Activated T-helper 1 cell treated with anti-CD3 and anti-CD28 coated beads, Interleukin-12 subunit alpha, Interleukin-12 subunit beta, Interleukin-2, Interleukin-4 antibody, amounts not matched to agents 30 ng/mL and 10 ng/mL and 1 ng/mL, durations not matched to agents 14 hours and 24 hours and 36 hours (primary cell): ENCODE measurements around the gene SPINT2. TPM values are rescaled to one million over a fixed set of nuclear protein-coding genes. Genes with fewer than 3 reads are reported as not detected.

ENCODE experiments used
- DNase-seq: peaks from one replicate; pipeline ENCODE4 v3.0.0; 2021; ENCODE audit warnings: low spot score
- H3K27ac Mint-ChIP-seq: one replicate; pipeline ENCODE4 v1.8.0; 2021; ENCODE audit warnings: mild to moderate bottlenecking, mixed read lengths
- H3K27me3 Mint-ChIP-seq: one replicate; pipeline ENCODE4 v1.8.0; 2022; ENCODE audit warnings: mild to moderate bottlenecking, moderate library complexity, mixed read lengths; ENCODE audit not compliant: insufficient read depth
- H3K36me3 Mint-ChIP-seq: one replicate; pipeline ENCODE4 v1.8.0; 2021; ENCODE audit warnings: low read depth, mixed read lengths
- H3K4me1 Mint-ChIP-seq: one replicate; pipeline ENCODE4 v1.8.0; 2021; ENCODE audit warnings: low read depth, mixed read lengths
- H3K4me3 Mint-ChIP-seq: one replicate; pipeline ENCODE4 v1.8.0; 2021; ENCODE audit warnings: mild to moderate bottlenecking, moderate library complexity, mixed read lengths
- H3K9me3 Mint-ChIP-seq: one replicate; pipeline ENCODE4 v1.8.0; 2021; ENCODE audit warnings: mixed read lengths
- intact Hi-C: fragments of 100-400 bp; cut with micrococcal nuclease; formaldehyde crosslinking; loops from one replicate; pipeline ENCODE4 v1.15.1; 2024
- total RNA-seq: library from RNA; stranded (reverse); gene quantifications from 2 replicates; pipeline ENCODE4 v1.2.3, GENCODE V29; 2022

SPINT2 gene
- total RNA-seq, 1 donor from 2014 or later: 86.8 TPM

DNA sequence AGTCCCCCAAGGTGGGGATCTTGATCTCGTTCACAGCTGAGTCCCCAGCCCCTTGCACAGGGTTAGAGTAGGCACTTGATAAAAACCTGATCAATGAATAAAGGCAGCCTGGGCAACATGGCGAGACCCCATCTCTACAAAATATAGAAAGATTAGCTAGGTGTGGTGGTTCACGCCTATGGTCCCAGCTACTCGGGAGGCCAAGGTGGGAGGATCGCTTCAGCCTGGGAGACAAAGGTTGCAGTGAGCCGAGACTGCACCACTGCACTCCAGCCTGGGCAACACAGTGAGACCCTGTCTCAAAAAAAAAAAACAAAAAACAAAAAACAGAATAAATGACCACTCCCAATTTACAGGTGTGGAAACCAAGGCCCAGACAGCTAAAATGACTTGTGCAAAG, 46.6 kb downstream of the SPINT2 start:
- Mint-ChIP-seq H3K27ac (no peak overlapping the region), H3K27me3 (no peaks in the 10 kb centered on the region), H3K36me3 (peaks cover 27% of the 10 kb centered on the region), H3K4me1 (peaks cover 24% of the 10 kb centered on the region), H3K4me3 (no peak overlapping the region), H3K9me3 (no peaks in the 10 kb centered on the region)
- intact Hi-C loops: no loop called here
- DNase-seq: no peak

- H3K9me3 Mint-ChIP-seq: no peaks in the 10 kb centered on the region
- peak within 1 kb of the TSS; percentile 96 for H3K27ac Mint-ChIP-seq
- H3K4me3 Mint-ChIP-seq: peak within 1 kb of the TSS; percentile 85
- H3K27me3 Mint-ChIP-seq: no peaks in the 10 kb centered on the region
- peaks cover 46% of the 10 kb centered on the region for H3K4me1 Mint-ChIP-seq
- H3K36me3 Mint-ChIP-seq: peaks cover 10% of the 10 kb centered on the region
- intact Hi-C loops: loop anchor here (1.0 to 5.0 kb wide), 8 partner anchors 19 to 536 kb away; partner anchors contain the start of genes CATSPERG, PSMD8, SPINT2 and WDR87
- DNase-seq: peak; percentile 94
These were observed 51.5 kb downstream of the SPINT2 start, which contains the start of gene YIF1B for GRCh38 chr19:38315657-38316476. Gene YIF1B (minus strand): TSS chr19:38315947. CDS start chr19:38315917, 30 bp downstream.

- Mint-ChIP-seq H3K4me3 (peak overlapping the region; percentile 85), H3K9me3 (no peaks in the 10 kb centered on the region), H3K27me3 (no peaks in the 10 kb centered on the region), H3K27ac (peak overlapping the region; percentile 96), H3K4me1 (peaks cover 51% of the 10 kb centered on the region), H3K36me3 (peaks cover 8% of the 10 kb centered on the region)
- intact Hi-C loops: loop anchor here (1.0 to 5.0 kb wide), 6 partner anchors 19 to 536 kb away; partner anchors contain the start of genes CATSPERG, PSMD8 and SPINT2
- no peak for DNase-seq
These were observed 52.2 kb downstream of the SPINT2 start for GRCh38 chr19:38316477-38317067.

DNA sequence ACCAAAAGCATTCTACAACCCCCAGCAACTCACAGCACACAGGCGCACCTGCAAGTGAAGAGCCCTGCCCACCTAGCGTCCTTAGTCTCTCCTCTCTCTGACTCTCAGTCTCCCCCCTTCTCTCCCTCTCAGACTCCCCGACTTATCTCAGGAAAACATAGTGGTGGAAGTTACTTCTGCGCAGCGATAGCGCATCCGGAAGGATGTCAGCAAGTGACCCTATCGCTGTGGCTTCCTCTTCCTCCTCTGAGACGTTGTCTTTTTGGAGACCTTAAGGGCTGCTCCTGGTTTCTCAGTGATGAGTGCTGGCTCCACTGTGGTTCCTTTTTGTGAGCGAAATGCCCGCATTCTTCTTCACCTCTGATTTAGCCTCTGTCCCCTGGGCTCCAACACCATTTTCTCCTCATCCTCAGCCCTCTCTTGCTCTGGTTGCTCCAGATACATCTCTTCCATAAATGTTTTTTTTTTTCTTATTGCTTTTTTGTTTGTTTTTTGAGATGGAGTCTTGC, 52.8 kb downstream of the SPINT2 start:
- no peaks in the 10 kb centered on the region for H3K27me3 Mint-ChIP-seq
- H3K27ac Mint-ChIP-seq: peak overlapping the region; percentile 96
- peak overlapping the region; percentile 85 for H3K4me3 Mint-ChIP-seq
- DNase-seq: peak; percentile 30
- intact Hi-C loops: loop anchor here (5.0 kb wide), 1 partner anchor 535 kb away; no protein-coding TSS in a partner anchor
- H3K4me1 Mint-ChIP-seq: peaks cover 57% of the 10 kb centered on the region
- no peaks in the 10 kb centered on the region for H3K9me3 Mint-ChIP-seq
- H3K36me3 Mint-ChIP-seq: peaks cover 8% of the 10 kb centered on the region

- Mint-ChIP-seq H3K27ac (no peak overlapping the region), H3K9me3 (no peaks in the 10 kb centered on the region), H3K27me3 (no peaks in the 10 kb centered on the region), H3K4me3 (peak overlapping the region; percentile 86), H3K36me3 (peaks cover 6% of the 10 kb centered on the region), H3K4me1 (peaks cover 60% of the 10 kb centered on the region)
- intact Hi-C loops: loop anchor here (5.0 kb wide), 1 partner anchor 534 kb away; no protein-coding TSS in a partner anchor
- no peak for DNase-seq
These were observed 54.3 kb downstream of the SPINT2 start for GRCh38 chr19:38318660-38319059.

- peaks cover 56% of the 10 kb centered on the region for H3K4me1 Mint-ChIP-seq
- H3K27me3 Mint-ChIP-seq: no peaks in the 10 kb centered on the region
- DNase-seq: peak; percentile 52
- H3K27ac Mint-ChIP-seq: peak within 1 kb of the TSS; percentile 71
- intact Hi-C loops: loop anchor here (5.0 kb wide), 1 partner anchor 533 kb away; no protein-coding TSS in a partner anchor
- H3K4me3 Mint-ChIP-seq: peak within 1 kb of the TSS; percentile 86
- H3K36me3 Mint-ChIP-seq: peaks cover 6% of the 10 kb centered on the region
- no peaks in the 10 kb centered on the region for H3K9me3 Mint-ChIP-seq
These were observed 55.3 kb downstream of the SPINT2 start, which contains the start of gene KCNK6 for GRCh38 chr19:38319421-38320258. Gene KCNK6 (plus strand): TSS chr19:38319845. CDS start chr19:38319951, 106 bp downstream.

DNA sequence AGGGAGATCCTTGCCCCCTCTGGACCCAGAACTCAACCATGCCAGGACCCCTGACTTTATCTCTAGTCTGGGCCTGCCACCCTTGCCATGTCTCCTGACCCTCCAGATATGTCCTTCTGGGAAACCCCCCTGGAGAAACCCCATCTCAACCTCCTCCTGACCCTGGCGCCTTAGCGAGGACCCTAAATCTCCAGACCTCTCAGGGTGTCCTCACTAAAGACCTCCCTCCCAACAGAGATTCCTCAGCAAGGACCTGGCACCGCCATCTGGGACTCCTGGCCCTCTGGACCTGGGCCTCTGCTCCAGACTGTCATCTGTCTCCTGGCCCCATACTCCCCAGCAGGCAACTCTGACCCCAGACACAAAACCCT, 56.6 kb downstream of the SPINT2 start:
- Mint-ChIP-seq H3K9me3 (no peaks in the 10 kb centered on the region), H3K36me3 (peaks cover 14% of the 10 kb centered on the region), H3K4me1 (peaks cover 50% of the 10 kb centered on the region), H3K4me3 (peak overlapping the region; percentile 86), H3K27me3 (no peaks in the 10 kb centered on the region), H3K27ac (peak overlapping the region; percentile 48)
- intact Hi-C loops: no loop called here
- no peak for DNase-seq

DNA sequence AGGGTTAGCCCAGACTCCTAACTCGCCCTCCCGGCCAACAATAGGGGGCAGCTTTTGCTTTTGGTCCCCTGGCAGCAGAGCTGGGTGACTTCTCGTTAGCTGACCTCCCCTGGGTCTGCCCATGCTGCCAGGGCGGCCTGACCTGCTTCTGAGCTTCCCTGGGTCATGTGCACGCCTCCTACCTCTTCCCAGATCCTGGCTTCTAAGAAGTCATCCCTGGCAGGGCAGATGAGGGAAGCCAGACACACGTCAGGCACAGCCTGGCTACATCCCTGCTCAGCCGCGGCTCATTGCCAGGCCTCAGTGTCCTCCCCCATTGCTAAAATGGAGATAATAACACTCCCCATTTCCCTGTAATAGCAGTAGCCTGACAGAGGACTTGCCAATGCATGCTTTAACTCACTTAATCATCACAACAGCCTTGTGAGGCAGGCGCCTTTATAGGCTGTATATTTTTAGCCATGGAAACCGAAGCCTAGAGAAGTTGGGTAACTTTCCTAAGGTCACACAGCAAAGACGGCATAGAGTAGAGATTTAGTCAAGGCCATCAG, 57.3 kb downstream of the SPINT2 start:
- Mint-ChIP-seq H3K4me1 (peaks cover 50% of the 10 kb centered on the region), H3K36me3 (peaks cover 15% of the 10 kb centered on the region), H3K4me3 (peak overlapping the region; percentile 86), H3K9me3 (no peaks in the 10 kb centered on the region), H3K27ac (no peak overlapping the region), H3K27me3 (no peaks in the 10 kb centered on the region)
- intact Hi-C loops: no loop called here
- DNase-seq: no peak

DNA sequence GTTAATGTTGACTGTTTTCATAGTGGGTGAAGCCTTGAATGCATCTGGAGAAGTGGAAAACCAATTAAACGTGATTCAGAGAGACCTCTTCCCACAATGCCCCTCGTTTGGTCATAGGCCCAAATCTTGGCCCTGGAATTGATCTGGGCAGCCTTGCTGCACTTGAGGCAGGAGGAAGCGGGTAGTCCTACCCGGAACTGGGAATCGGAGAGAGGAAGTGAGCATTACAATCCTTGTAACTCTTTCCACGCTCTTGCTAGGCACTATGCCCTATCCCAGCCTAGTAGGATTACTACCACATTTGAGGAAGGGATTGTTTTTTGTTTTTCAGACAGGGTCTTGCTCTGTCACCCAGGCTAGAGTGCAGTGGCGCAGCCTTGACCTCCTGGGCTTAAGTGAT, 58.9 kb downstream of the SPINT2 start:
- no peak overlapping the region for H3K4me3 Mint-ChIP-seq

GRCh38 chr19:38324431-38324830, 60.1 kb downstream of the SPINT2 start:
- intact Hi-C loops: no loop called here
- no peak overlapping the region for H3K4me3 Mint-ChIP-seq
- no peaks in the 10 kb centered on the region for H3K9me3 Mint-ChIP-seq
- peaks cover 28% of the 10 kb centered on the region for H3K36me3 Mint-ChIP-seq
- H3K4me1 Mint-ChIP-seq: peaks cover 30% of the 10 kb centered on the region
- H3K27me3 Mint-ChIP-seq: no peaks in the 10 kb centered on the region
- no peak overlapping the region for H3K27ac Mint-ChIP-seq
- no peak for DNase-seq

More for the DNA sequence above, 58.9 kb downstream of the SPINT2 start:
- no peak for DNase-seq
- intact Hi-C loops: no loop called here
- Mint-ChIP-seq H3K27me3 (no peaks in the 10 kb centered on the region), H3K9me3 (no peaks in the 10 kb centered on the region), H3K4me1 (peaks cover 42% of the 10 kb centered on the region), H3K36me3 (peaks cover 24% of the 10 kb centered on the region), H3K27ac (no peak overlapping the region)

DNA sequence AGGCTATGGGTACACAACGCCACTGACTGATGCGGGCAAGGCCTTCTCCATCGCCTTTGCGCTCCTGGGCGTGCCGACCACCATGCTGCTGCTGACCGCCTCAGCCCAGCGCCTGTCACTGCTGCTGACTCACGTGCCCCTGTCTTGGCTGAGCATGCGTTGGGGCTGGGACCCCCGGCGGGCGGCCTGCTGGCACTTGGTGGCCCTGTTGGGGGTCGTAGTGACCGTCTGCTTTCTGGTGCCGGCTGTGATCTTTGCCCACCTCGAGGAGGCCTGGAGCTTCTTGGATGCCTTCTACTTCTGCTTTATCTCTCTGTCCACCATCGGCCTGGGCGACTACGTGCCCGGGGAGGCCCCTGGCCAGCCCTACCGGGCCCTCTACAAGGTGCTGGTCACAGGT, 62.2 kb downstream of the SPINT2 start:
- Mint-ChIP-seq H3K4me3 (no peak overlapping the region), H3K27me3 (no peaks in the 10 kb centered on the region), H3K36me3 (peaks cover 27% of the 10 kb centered on the region), H3K9me3 (no peaks in the 10 kb centered on the region), H3K27ac (no peak overlapping the region), H3K4me1 (peaks cover 15% of the 10 kb centered on the region)
- intact Hi-C loops: no loop called here
- no peak for DNase-seq

- intact Hi-C loops: loop anchor here (10.0 kb wide), 1 partner anchor 865 kb away; the partner anchor contains the start of genes ZNF569 and ZNF570
These were observed 65.3 kb downstream of the SPINT2 start for GRCh38 chr19:38329651-38330050.

More at GRCh38 chr19:38329651-38330050, 65.3 kb downstream of the SPINT2 start:
- Mint-ChIP-seq H3K4me1 (no peaks in the 10 kb centered on the region), H3K27me3 (no peaks in the 10 kb centered on the region), H3K9me3 (no peaks in the 10 kb centered on the region), H3K4me3 (no peak overlapping the region), H3K27ac (no peak overlapping the region), H3K36me3 (peaks cover 24% of the 10 kb centered on the region)
- no peak for DNase-seq
